GM19452 (cell line): Measurements from ENCODE around the gene ARMC5.
"Not testable (repeated sequence)": the region's sequence is repeated elsewhere in the genome, so short reads cannot be mapped to it uniquely, and the experiment has no call there.

ENCODE experiments used
- ATAC-seq: cut with Tn5 transposase; IDR thresholded peaks from one replicate; pipeline ENCODE4 v1.9.1; 2021; ENCODE audit not compliant: unreplicated experiment

Gene ARMC5

DNA sequence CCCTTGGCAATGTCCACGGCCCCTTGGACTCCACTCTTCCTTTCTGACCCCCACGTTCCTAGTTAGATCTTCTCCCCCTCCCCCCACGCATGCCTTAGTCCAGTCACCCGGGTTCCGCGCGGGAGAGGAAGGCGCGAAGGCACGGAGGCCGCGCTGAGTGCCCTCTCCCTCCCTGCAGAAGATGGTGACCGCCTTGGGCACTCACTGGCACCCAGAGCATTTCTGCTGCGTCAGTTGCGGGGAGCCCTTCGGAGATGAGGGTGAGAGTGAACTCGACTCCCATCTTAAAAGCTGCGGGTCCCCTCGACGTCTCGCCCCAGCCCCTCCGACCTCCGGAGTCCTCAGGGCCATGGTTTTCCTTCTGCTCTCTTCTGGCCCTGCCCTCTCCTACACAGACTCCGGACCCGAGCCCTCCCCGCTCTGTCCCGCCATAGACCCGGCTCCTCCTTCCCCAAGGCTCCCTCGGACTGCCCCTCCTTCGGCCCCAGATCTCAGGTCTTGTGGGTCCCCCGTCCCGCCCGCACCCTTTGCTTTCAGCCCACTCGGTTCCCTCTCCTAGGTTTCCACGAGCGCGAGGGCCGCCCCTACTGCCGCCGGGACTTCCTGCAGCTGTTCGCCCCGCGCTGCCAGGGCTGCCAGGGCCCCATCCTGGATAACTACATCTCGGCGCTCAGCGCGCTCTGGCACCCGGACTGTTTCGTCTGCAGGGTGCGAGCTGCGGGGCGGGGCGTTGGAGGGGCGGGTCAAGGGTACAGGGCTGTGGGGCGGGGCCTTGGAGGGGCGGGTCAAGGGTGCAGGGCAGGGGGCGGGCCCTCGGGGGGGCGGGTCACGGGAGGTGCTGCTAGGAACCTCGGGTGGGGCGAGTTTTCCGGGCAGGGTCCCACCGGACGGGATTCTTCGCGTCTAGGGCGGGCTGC is 17.3 kb downstream of the ARMC5 start:
- ATAC-seq: no peak

DNA sequence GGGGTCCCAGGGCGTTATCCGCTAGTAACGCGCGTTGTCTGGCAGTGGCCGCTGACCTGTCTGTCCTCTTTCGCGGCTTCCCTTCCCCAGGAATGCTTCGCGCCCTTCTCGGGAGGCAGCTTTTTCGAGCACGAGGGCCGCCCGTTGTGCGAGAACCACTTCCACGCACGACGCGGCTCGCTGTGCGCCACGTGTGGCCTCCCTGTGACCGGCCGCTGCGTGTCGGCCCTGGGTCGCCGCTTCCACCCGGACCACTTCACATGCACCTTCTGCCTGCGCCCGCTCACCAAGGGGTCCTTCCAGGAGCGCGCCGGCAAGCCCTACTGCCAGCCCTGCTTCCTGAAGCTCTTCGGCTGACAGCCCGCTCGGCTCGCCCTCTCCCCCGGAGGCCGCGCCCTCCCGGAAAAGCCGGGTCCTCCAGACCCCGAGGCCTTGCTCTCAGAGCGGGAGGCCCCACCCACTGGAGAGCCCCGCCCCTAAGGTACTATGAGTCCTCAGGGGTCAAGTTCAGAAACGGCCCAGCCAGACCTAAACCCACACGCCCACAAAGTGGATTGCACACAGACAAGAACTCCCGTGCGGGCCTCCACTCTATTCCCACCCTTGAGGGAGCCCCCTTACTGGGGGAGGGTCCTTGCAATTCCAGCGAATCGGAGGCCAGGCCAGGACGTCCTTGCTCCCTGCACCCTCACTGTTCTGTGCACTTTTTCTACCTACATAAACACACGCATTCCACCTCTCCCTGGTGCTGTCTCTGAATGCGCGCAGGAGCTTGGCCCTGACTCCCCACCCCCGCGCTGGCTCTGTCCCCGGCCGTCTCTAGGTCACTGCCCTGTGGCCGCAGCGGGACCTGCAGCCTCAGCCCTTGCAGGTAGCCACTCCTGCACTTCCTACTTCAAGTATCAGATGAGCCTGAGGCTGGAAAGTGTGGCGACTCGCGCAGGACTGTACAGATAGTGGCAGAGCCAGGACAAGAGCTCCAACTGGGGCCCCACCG is 18.2 kb downstream of the ARMC5 start:
- no peak for ATAC-seq

DNA sequence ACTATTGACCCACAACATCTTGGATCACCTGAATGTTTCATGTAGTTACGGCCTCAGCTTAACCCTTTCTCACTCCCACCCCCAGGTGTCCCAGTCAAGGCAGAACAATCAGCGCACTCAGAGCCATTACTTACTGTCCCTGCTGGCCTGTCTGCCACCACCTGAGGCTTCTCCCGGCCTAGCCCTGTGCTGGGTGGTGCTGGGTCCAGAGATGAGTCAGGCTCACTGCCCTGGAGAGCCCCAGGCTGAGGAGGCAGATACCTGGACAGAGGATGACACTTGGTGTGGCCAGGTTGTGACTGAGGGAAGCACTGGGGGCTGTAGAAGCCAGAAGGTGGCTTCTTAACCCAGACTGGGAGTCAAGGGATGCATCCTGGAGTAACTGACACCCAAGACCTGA is 19.7 kb downstream of the ARMC5 start:
- ATAC-seq: no peak

DNA sequence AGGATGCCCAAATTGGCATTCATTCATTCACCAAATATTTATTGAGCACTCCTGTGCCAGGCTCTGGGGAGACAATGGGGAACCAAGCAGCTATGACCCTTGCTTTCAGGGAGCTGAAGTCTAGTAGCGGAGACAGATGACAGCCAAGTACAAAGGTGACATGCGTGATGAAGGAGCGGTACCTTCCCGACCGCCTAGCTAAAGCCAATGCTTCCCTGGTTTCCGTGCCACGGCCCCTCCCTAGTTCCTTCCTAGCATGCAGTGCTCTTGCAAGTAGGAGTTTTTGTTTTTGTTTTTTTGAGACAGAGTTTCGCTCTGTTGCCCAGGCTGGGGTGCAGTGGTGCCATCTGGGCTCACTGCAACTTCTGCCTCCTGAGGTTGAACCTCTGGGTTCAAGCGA is 20.4 kb downstream of the ARMC5 start:
- no peak for ATAC-seq

DNA sequence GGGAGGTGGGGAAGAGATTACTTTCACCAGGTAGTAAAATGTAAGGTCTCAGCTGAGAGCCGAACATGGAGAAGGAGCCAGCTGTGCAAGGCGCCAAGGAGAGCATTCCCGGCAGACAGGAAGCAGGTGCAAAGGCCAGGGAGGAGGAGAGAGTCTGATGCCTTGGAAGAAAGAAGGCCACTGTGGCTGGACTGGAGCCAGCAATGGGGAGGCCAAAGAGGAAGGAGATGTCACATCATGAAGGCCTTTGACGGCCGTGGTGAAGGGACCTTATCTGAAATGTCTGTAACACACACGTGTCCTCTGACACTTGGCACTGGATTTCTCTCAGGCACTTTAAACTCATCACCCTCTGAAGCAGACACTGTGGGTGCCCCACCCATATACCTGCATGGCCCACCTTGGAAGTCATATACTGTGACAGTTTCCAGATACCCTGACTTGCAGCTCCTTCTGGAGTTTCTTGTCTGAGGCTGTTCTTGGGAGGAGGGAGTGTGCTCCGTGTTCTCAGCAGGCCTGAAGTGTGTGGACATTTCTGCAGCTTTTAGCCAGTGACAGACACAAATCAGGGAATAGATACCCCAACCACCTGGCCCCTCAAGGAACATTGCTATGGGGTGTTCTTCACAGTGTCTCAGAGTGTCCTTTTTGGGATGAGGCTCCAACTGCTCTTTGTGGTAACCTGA is 21.7 kb downstream of the ARMC5 start:
- no peak for ATAC-seq

DNA sequence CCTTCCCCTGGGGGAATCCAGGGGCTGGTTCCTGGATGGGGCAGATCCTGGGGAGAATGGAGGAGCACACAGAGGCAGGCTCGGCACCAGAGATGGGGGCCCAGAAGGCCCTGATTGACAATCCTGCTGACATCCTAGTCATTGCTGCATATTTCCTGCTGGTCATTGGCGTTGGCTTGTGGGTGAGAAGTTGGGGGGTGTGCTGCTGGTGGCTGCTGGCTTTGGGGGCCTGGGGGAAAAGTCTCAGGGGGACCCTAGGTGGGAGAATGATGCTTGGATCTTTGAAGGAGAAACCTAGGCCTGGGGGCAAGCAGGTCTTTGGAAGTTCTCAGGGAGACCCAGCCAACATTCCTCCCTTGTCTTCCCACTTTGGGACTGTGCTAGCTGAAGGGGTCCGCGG is 23.8 kb downstream of the ARMC5 start, which contains the start of gene SLC5A2:
TSS of gene SLC5A2 (plus strand) at position 43 of the 400 bp plus-strand sequence. CDS start at position 57, 14 bp downstream.
- no peak for ATAC-seq

DNA sequence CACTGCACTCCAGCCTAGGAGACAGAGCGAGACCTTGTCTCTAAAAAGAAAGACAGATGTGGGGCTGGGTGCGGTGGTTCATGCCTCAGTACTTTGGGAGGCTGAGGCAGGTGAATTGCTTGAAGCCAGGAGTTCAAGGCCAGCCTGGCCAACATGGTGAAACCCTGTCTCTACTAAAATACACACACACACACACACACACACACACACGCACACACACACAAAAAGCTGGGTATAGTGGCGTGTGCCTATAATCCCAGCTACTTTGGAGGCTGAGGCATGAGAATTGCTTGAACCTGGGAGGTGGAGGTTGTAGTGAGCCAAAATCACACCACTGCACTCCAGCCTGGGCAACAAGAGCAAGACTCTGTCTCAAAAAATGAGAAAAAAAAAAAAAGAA is 24.7 kb downstream of the ARMC5 start:
- not testable (repeated sequence) for ATAC-seq

DNA sequence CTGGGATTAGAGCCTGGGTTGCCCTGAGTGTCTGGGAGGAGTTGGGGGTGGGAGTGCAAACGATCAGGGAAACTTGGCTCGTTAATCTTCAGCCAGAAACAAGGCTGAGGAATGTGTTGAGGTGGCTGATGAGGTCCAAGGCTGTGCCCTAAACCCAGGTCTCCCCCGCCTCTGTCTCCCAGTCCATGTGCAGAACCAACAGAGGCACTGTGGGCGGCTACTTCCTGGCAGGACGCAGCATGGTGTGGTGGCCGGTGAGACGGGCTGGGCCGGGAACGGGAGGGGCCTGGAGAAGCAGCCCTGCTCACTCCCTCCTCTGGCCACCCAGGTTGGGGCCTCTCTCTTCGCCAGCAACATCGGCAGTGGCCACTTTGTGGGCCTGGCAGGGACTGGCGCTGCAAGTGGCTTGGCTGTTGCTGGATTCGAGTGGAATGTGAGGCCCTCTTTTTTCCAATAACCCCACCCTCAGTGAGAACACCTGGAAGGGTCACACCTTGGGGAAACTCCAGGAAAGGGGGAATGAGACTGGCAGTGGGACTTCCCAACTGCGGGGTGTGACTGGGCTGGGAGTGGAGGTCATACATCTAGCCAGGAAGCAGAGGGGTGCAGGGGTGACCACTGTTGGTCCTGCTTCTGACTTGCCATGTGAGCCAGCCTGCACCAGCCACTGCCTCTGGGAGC is 25.3 kb downstream of the ARMC5 start:
- ATAC-seq: no peak

DNA sequence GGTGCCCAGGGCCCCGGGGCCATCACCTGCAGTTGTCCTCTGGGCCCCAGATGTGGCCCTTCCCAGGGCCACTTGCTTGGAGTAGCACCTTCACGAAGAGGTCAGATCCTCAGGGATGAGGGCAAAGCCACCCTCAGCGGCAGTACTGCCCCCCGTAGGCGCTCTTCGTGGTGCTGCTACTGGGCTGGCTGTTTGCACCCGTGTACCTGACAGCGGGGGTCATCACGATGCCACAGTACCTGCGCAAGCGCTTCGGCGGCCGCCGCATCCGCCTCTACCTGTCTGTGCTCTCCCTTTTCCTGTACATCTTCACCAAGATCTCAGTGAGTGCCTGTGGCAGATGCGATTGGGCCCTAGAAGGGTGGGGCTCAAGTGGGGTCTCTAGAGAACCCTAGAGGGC is 26.3 kb downstream of the ARMC5 start:
- ATAC-seq: no peak

DNA sequence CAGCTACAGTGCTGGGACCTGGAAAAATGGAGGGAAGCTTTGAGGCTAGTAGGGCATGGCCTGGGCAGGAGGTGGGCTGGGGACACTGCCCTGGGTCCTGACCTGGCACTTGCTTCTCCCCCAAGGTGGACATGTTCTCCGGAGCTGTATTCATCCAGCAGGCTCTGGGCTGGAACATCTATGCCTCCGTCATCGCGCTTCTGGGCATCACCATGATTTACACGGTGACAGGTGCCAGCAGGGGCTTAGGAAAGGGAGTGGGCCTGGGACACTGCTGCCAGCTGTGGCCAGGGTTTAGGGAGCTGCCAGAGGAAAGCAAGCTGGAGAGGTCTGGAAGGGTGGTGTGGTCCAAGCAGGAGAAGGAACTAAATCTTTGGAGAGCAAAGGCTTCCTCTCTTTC is 26.7 kb downstream of the ARMC5 start:
- no peak for ATAC-seq

DNA sequence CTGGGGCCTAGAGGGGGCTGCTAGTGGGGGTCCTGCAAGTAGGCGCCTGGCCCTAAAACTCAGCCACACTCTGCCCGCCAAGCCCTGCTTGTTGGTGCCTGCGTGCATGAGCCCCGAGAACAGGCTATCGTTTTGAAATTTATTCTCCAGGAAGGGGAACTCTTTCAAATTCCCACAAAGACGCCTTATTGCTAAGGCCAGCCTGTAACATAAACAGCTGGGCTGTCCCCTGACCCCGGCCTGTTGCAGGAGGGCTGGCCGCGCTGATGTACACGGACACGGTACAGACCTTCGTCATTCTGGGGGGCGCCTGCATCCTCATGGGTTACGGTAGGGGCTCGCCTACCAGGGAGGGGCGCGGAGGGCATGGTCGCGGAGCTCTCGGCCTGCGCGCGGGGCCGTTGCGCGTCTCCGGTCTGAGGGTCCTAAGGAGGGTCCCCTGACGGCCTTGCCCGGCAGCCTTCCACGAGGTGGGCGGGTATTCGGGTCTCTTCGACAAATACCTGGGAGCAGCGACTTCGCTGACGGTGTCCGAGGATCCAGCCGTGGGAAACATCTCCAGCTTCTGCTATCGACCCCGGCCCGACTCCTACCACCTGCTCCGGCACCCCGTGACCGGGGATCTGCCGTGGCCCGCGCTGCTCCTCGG is 27.9 kb downstream of the ARMC5 start:
- no peak for ATAC-seq

DNA sequence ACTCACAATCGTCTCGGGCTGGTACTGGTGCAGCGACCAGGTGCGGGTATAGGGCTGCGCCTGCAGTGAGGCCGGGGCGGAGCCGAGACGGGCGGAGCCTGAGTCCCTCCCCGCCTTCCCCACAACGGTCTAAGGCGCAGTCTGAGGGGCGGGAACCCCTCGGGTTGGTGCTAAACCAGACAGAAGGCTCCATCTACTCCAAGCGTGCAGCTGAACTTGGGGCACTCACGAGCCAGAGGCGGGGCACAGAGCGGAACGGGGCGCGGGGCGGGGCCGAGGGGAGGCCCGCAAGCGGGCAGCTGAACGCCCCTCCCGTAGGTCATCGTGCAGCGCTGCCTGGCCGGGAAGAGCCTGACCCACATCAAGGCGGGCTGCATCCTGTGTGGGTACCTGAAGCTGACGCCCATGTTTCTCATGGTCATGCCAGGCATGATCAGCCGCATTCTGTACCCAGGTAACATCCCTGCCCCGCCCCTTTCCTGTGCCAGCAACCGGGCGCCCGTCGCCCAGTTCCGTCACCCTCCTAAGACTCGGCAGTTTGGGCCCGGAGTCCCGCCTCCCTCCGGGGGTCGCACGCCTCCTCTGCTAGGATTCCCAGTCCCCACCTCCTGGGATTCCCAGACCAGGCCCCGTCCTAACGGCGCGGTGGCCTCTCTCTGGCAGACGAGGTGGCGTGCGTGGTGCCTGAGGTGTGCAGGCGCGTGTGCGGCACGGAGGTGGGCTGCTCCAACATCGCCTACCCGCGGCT is 28.6 kb downstream of the ARMC5 start:
- ATAC-seq: peak; percentile 85

DNA sequence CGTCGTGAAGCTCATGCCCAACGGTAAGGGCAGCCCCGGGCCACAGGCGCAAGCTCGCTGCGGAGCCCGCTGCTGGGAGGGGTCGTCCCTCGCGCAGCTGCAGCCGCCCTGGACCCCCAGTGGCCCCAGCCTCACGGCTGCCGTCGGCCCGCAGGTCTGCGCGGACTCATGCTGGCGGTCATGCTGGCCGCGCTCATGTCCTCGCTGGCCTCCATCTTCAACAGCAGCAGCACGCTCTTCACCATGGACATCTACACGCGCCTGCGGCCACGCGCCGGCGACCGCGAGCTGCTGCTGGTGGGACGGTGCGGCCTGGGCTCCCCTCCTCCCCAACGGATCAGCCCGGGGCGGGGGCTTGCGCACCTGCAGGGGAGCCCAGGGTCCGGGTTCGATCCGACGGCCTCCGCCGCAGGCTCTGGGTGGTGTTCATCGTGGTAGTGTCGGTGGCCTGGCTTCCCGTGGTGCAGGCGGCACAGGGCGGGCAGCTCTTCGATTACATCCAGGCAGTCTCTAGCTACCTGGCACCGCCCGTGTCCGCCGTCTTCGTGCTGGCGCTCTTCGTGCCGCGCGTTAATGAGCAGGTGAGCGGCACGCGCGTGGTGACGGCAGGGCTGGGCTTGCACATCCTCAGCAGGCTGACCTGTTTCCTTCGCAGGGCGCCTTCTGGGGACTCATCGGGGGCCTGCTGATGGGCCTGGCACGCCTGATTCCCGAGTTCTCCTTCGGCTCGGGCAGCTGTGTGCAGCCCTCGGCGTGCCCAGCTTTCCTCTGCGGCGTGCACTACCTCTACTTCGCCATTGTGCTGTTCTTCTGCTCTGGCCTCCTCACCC is 29.4 kb downstream of the ARMC5 start:
- no peak for ATAC-seq

DNA sequence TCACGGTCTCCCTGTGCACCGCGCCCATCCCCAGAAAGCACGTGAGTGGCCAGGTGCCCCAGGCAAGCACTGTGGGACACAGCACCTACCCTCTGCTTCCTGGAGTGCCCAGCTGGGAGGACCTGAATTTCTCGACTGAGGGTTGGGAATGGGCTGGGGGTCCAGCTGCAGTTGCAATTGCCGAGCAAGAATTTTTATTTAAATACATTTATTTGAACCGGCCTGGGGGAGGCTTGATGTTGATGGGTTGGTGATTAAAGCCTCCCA is 29.9 kb downstream of the ARMC5 start:
- no peak for ATAC-seq

DNA sequence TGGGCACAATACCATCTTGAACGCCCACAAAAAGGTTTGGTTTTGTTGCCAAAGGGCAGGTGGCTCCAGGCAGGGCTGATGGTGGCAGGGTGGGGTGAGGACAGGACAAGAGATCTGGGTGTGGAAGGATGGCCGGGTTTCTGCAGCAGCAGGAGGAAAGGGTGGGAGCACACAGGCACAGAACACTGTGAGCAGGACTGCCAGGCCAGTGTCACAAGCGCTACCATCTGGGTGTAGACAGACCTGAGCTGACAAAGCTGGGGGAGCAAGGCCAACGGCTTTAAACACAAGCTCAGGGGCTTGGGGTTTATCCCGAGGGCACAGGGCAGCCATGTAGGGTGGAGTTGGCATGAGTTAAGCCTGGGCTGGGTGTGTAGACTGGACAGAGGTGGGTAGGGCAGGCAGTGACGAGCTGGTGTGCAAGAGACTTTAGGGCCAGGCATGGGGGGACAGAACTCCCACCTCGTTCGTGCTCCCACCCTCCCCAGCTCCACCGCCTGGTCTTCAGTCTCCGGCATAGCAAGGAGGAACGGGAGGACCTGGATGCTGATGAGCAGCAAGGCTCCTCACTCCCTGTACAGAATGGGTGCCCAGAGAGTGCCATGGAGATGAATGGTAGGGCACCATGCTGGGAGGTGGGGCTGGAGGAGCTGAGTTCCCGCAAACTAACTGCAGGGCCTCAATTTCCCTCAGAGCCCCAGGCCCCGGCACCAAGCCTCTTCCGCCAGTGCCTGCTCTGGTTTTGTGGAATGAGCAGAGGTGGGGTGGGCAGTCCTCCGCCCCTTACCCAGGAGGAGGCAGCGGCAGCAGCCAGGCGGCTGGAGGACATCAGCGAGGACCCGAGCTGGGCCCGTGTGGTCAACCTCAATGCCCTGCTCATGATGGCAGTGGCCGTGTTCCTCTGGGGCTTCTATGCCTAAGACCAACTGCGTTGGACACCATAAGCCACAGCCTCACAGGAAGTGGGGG is 30.6 kb downstream of the ARMC5 start:
- no peak for ATAC-seq

DNA sequence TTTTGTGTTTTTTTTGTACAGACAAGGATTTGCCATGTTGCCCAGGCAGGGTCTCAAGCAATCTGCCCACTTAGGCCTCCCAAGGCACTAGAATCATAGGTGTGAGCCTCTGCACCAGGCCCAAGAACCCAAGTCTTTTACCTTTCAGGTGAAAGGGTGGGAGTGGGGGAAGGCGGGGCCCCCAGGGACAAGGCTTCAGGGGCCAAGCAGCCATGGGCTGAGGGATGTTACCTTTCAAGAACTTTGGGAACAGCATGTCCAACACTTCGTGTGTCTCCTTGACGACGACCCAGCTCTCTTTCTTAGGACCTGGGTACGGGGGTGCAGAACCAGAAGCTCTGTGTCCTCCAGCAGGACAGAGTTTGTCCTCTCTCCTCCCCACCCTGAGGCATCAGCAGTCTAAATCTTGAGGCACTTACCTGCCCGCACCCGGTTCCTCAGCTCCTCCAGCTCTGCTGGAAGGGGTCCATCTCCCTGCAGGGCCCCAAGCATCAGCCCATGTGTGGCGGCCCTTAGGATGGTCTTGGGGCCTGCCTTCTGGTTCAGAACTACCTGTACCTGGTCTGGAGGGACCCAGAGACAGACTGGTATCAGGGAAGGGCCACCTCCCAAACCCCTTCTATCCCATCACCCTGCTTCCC is 32.6 kb downstream of the ARMC5 start:
- no peak for ATAC-seq

DNA sequence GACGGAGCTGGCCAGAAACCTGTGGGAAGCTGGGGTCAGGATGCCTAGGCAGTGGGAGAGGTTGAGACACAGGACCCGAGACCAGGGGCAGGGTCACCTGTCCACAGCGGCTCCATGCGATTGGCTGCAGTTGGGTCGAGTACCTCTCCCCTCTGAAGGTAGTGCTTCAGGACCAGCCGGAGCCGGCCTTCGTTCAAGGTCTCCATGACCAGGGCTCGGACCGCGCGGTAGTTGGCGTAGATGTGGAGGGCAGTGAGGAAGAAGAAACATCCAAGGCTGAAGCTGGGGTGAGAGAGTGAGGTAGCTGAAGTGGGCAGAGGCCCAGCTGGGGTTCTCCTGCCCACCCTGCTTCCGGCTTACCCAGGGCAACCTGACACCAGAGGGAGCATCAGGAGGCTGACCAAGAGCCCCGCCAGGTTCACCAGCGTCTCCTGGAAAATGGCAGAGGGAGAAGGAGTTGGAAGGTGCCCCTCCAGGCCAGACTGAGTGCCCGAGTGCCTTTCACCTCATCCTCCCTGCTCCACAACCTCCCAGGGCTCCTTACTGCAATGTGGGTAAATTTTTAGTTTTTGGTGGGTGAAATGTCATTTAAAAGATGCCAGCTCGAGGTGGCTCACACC is 34.3 kb downstream of the ARMC5 start:
- ATAC-seq: no peak
